Mesendoderm (in vitro differentiated cells): ENCODE data around the gene OPRD1.
"Not testable (repeated sequence)": the region's sequence is repeated elsewhere in the genome, so short reads cannot be mapped to it uniquely, and the experiment has no call there.

ENCODE experiments used
- DNase-seq: peaks from one replicate; pipeline ENCODE4 v3.0.0; 2013
- H2AK5ac ChIP-seq: 2 replicates; pipeline ENCODE4 v1.6.1; 2013; ENCODE audit warnings: low read length, inconsistent platforms
- H2BK120ac ChIP-seq: 2 replicates; pipeline ENCODE4 v1.6.1; 2013; ENCODE audit warnings: low read depth, mild to moderate bottlenecking, low read length, moderate library complexity, mixed read lengths
- H2BK15ac ChIP-seq: replicated peaks from 2 replicates; pipeline ENCODE4 v1.6.1; 2013; ENCODE audit warnings: low read depth, mild to moderate bottlenecking, moderate library complexity
- H2BK5ac ChIP-seq: 2 replicates; pipeline ENCODE4 v1.6.1; 2013; ENCODE audit warnings: low read length, inconsistent platforms
- H3K18ac ChIP-seq: 2 replicates; pipeline ENCODE4 v1.6.1; 2013; ENCODE audit warnings: mild to moderate bottlenecking, low read length, mixed read lengths
- H3K23ac ChIP-seq: one replicate; pipeline ENCODE4 v1.6.1; 2013; ENCODE audit warnings: low read length
- H3K27ac ChIP-seq: 2 replicates; pipeline ENCODE4 v1.5.1; 2013; ENCODE audit warnings: low read depth, mild to moderate bottlenecking, inconsistent platforms, low read length, moderate library complexity
- H3K27me3 ChIP-seq: 2 replicates; pipeline ENCODE4 v1.6.1; 2013; ENCODE audit warnings: low read length, control low read depth, mild to moderate bottlenecking, inconsistent platforms; ENCODE audit not compliant: insufficient read depth, poor library complexity
- H3K36me3 ChIP-seq: 2 replicates; pipeline ENCODE4 v1.6.1; 2013; ENCODE audit warnings: low read length, inconsistent platforms; ENCODE audit not compliant: control insufficient read depth, insufficient read depth
- H3K4ac ChIP-seq: one replicate; pipeline ENCODE4 v1.6.1; 2013; ENCODE audit warnings: low read depth, mild to moderate bottlenecking, low read length, moderate library complexity
- H3K4me1 ChIP-seq: 2 replicates; pipeline ENCODE4 v1.6.1; 2013; ENCODE audit warnings: low read depth, low read length, inconsistent platforms; ENCODE audit not compliant: control insufficient read depth
- H3K4me2 ChIP-seq: 2 replicates; pipeline ENCODE4 v1.6.1; 2013; ENCODE audit warnings: low read length
- H3K4me3 ChIP-seq: 2 replicates; pipeline ENCODE4 v1.5.1; 2013; ENCODE audit warnings: mild to moderate bottlenecking, low read length
- H3K56ac ChIP-seq: one replicate; pipeline ENCODE4 v1.6.1; 2013; ENCODE audit warnings: low read length
- H3K79me1 ChIP-seq: 2 replicates; pipeline ENCODE4 v1.6.1; 2013; ENCODE audit warnings: low read length, inconsistent platforms
- H3K79me2 ChIP-seq: 2 replicates; pipeline ENCODE4 v1.6.1; 2013; ENCODE audit warnings: mild to moderate bottlenecking, low read length; ENCODE audit not compliant: control insufficient read depth, insufficient read depth
- H3K9ac ChIP-seq: 2 replicates; pipeline ENCODE4 v1.6.1; 2013; ENCODE audit warnings: low read length, inconsistent platforms
- H4K5ac ChIP-seq: one replicate; pipeline ENCODE4 v1.6.1; 2013; ENCODE audit warnings: low read length
- H4K8ac ChIP-seq: one replicate; pipeline ENCODE4 v1.6.1; 2013; ENCODE audit warnings: low read depth, mild to moderate bottlenecking, control low read depth, low read length, moderate library complexity
- WGBS: extraction: QIAGEN DNeasy Blood & Tissue Kit; methylation state at CpG from one replicate; pipeline ENCODE4 v1.1.7; 2013; ENCODE audit warnings: low lambda C conversion rate, missing lambda C conversion rate; ENCODE audit not compliant: insufficient coverage; ENCODE audit errors: extremely low coverage; 5-methylcytosine and 5-hydroxymethylcytosine counted together

OPRD1 gene

GRCh38 chr1:28813931-28814465 lies 2.0 kb downstream of the OPRD1 start:
- no CpG with 5 or more reads among the region's 15 CpGs for whole genome bisulfite sequencing
- no peak for DNase-seq
- Histone ChIP-seq H3K4ac (no peak overlapping the region), H2BK120ac (no peak overlapping the region), H3K4me3 (no peak overlapping the region), H4K8ac (no peak overlapping the region), H3K36me3 (no peaks in the 10 kb centered on the region), H3K79me2 (no peaks in the 10 kb centered on the region), H3K4me1 (no peaks in the 10 kb centered on the region), H3K9ac (no peak overlapping the region), H2BK15ac (no peak overlapping the region), H3K27ac (no peak overlapping the region), H2BK5ac (no peak overlapping the region), H3K4me2 (no peak overlapping the region), H3K27me3 (peaks cover 4% of the 10 kb centered on the region), H3K56ac (no peak overlapping the region), H3K18ac (no peak overlapping the region), H3K23ac (no peak overlapping the region), H2AK5ac (no peak overlapping the region), H4K5ac (no peak overlapping the region), H3K79me1 (no peaks in the 10 kb centered on the region)

GRCh38 chr1:28815533-28816185 lies 3.7 kb downstream of the OPRD1 start:
- no peak for DNase-seq
- H4K5ac ChIP-seq = no peak overlapping the region
- no peak overlapping the region for H3K27ac ChIP-seq
- no peaks in the 10 kb centered on the region for H3K4me1 ChIP-seq
- H2BK15ac ChIP-seq = no peak overlapping the region
- H2BK120ac ChIP-seq = no peak overlapping the region
- H4K8ac ChIP-seq = no peak overlapping the region
- H3K4ac ChIP-seq = no peak overlapping the region
- H3K56ac ChIP-seq = no peak overlapping the region
- no peak overlapping the region for H3K23ac ChIP-seq
- H3K4me2 ChIP-seq = no peak overlapping the region
- H3K36me3 ChIP-seq = no peaks in the 10 kb centered on the region
- no peaks in the 10 kb centered on the region for H3K79me1 ChIP-seq
- peaks cover 4% of the 10 kb centered on the region for H3K27me3 ChIP-seq
- H3K79me2 ChIP-seq = no peaks in the 10 kb centered on the region
- H3K4me3 ChIP-seq = no peak overlapping the region
- H2AK5ac ChIP-seq = no peak overlapping the region
- H3K18ac ChIP-seq = no peak overlapping the region
- H3K9ac ChIP-seq = no peak overlapping the region
- H2BK5ac ChIP-seq = no peak overlapping the region
- WGBS = no CpG with 5 or more reads among the region's 12 CpGs

- no peaks in the 10 kb centered on the region for H3K27me3 ChIP-seq
- no peak overlapping the region for H3K18ac ChIP-seq
- no peak overlapping the region for H4K5ac ChIP-seq
- H3K4me3 ChIP-seq = no peak overlapping the region
- H3K23ac ChIP-seq = no peak overlapping the region
- H3K79me2 ChIP-seq = no peaks in the 10 kb centered on the region
- H3K4me1 ChIP-seq = no peaks in the 10 kb centered on the region
- H2BK120ac ChIP-seq = no peak overlapping the region
- H3K9ac ChIP-seq = no peak overlapping the region
- H4K8ac ChIP-seq = no peak overlapping the region
- no peak overlapping the region for H3K27ac ChIP-seq
- H3K4ac ChIP-seq = no peak overlapping the region
- H2BK15ac ChIP-seq = no peak overlapping the region
- WGBS = no CpG with 5 or more reads among the region's 7 CpGs
- no peak overlapping the region for H2BK5ac ChIP-seq
- no peak overlapping the region for H3K56ac ChIP-seq
- H2AK5ac ChIP-seq = no peak overlapping the region
- no peaks in the 10 kb centered on the region for H3K36me3 ChIP-seq
- DNase-seq = no peak
- no peaks in the 10 kb centered on the region for H3K79me1 ChIP-seq
- no peak overlapping the region for H3K4me2 ChIP-seq
These were observed 5.2 kb downstream of the OPRD1 start for GRCh38 chr1:28817133-28817532.

- Histone ChIP-seq H4K5ac (no peak overlapping the region), H3K4me1 (no peaks in the 10 kb centered on the region), H2BK15ac (no peak overlapping the region), H3K27me3 (no peaks in the 10 kb centered on the region), H3K9ac (no peak overlapping the region), H3K18ac (no peak overlapping the region), H3K23ac (no peak overlapping the region), H3K27ac (no peak overlapping the region), H3K79me1 (no peaks in the 10 kb centered on the region), H3K56ac (no peak overlapping the region), H2BK5ac (no peak overlapping the region), H3K36me3 (no peaks in the 10 kb centered on the region), H3K4me2 (no peak overlapping the region), H2AK5ac (no peak overlapping the region), H3K79me2 (no peaks in the 10 kb centered on the region), H3K4ac (no peak overlapping the region), H4K8ac (no peak overlapping the region), H2BK120ac (no peak overlapping the region), H3K4me3 (no peak overlapping the region)
- DNase-seq = no peak
These were observed 7.0 kb downstream of the OPRD1 start for GRCh38 chr1:28819020-28819419.

GRCh38 chr1:28822799-28823198 lies 10.8 kb downstream of the OPRD1 start:
- H3K4ac ChIP-seq = no peak overlapping the region
- H3K4me2 ChIP-seq = no peak overlapping the region
- no peak overlapping the region for H2BK15ac ChIP-seq
- H3K79me1 ChIP-seq = no peaks in the 10 kb centered on the region
- no peak overlapping the region for H3K4me3 ChIP-seq
- no peaks in the 10 kb centered on the region for H3K36me3 ChIP-seq
- H2BK5ac ChIP-seq = no peak overlapping the region
- H3K27ac ChIP-seq = no peak overlapping the region
- no peak overlapping the region for H2BK120ac ChIP-seq
- no CpG with 5 or more reads among the region's 3 CpGs for WGBS
- DNase-seq = no peak
- no peak overlapping the region for H3K18ac ChIP-seq
- H4K8ac ChIP-seq = no peak overlapping the region
- H2AK5ac ChIP-seq = no peak overlapping the region
- H4K5ac ChIP-seq = no peak overlapping the region
- no peaks in the 10 kb centered on the region for H3K79me2 ChIP-seq
- H3K9ac ChIP-seq = no peak overlapping the region
- no peaks in the 10 kb centered on the region for H3K27me3 ChIP-seq
- no peaks in the 10 kb centered on the region for H3K4me1 ChIP-seq
- no peak overlapping the region for H3K56ac ChIP-seq
- H3K23ac ChIP-seq = no peak overlapping the region

- H3K27me3 ChIP-seq = not testable (repeated sequence)
These were observed 12.1 kb downstream of the OPRD1 start for GRCh38 chr1:28824061-28824460.

More at GRCh38 chr1:28824061-28824460, 12.1 kb downstream of the OPRD1 start:
- H3K27ac ChIP-seq, H3K9ac ChIP-seq, H3K56ac ChIP-seq, H3K18ac ChIP-seq, H4K8ac ChIP-seq, H4K5ac ChIP-seq, H2BK120ac ChIP-seq, H3K36me3 ChIP-seq, H2BK5ac ChIP-seq, DNase-seq, H2BK15ac ChIP-seq, H3K4ac ChIP-seq, H3K79me2 ChIP-seq, H3K4me1 ChIP-seq, H3K4me3 ChIP-seq, H3K79me1 ChIP-seq, H3K4me2 ChIP-seq, H2AK5ac ChIP-seq, H3K23ac ChIP-seq: not testable (repeated sequence)
- WGBS = no CpG with 5 or more reads among the region's 11 CpGs
